D721Med (cell line): Measurements from ENCODE around the gene GPC6.

Experiments
- DNase-seq: peaks from one replicate; pipeline ENCODE4 v3.0.0; 2011; ENCODE audit warnings: low spot score; ENCODE audit not compliant: insufficient read length
- FAIRE-seq: peaks from 2 replicates; lab custom pipeline; 2011; peaks lifted over from hg19 to GRCh38; lab: Jason Lieb, UNC
- CTCF ChIP-seq: IDR thresholded peaks from 2 replicates; pipeline ENCODE4 v1.5.1; 2012; ENCODE audit warnings: mild to moderate bottlenecking, control low read depth; ENCODE audit not compliant: insufficient read depth; ENCODE audit errors: missing control alignments

The GPC6 gene

GRCh38 chr13:93406136-93406535, 179.5 kb downstream of the GPC6 start:
- no peak for DNase-seq
- FAIRE-seq: no peak
- TF ChIP-seq CTCF: no peak

GRCh38 chr13:93407551-93407950, 180.9 kb downstream of the GPC6 start:
- FAIRE-seq: peak; percentile 16

GRCh38 chr13:93409001-93409400, 182.4 kb downstream of the GPC6 start:
- DNase-seq (no peak), FAIRE-seq (no peak)
- no peak for TF ChIP-seq CTCF

More at GRCh38 chr13:93407551-93407950, 180.9 kb downstream of the GPC6 start:
- TF ChIP-seq CTCF: no peak
- DNase-seq: no peak

- no peak for FAIRE-seq
Measured at GRCh38 chr13:93409816-93410215, 183.2 kb downstream of the GPC6 start.

GRCh38 chr13:93411186-93411680, 184.6 kb downstream of the GPC6 start:
- FAIRE-seq (no peak), DNase-seq (no peak)
- TF ChIP-seq CTCF: no peak

More at GRCh38 chr13:93409816-93410215, 183.2 kb downstream of the GPC6 start:
- TF ChIP-seq CTCF: no peak
- no peak for DNase-seq

GRCh38 chr13:93412676-93413075, 186.1 kb downstream of the GPC6 start:
- FAIRE-seq (no peak), DNase-seq (no peak)
- TF ChIP-seq CTCF: no peak

- no peak for TF ChIP-seq CTCF
- no peak for DNase-seq
- peak; percentile 29 for FAIRE-seq
Measured at GRCh38 chr13:93413972-93414717, 187.5 kb downstream of the GPC6 start.
